Type B pancreatic cell (in vitro differentiated cells): Measurements from ENCODE around the gene PMP22. TPM values are rescaled to one million over a fixed set of nuclear protein-coding genes. Genes with fewer than 3 reads are reported as not detected.

Source experiments
- DNase-seq: peaks from one replicate; pipeline ENCODE4 v3.0.0; 2021; ENCODE audit warnings: mixed read lengths; ENCODE audit not compliant: unreplicated experiment; ENCODE audit errors: extremely low spot score
- H3K27ac Mint-ChIP-seq: 2 replicates; pipeline ENCODE4 v1.8.0; 2021; ENCODE audit warnings: mild to moderate bottlenecking, mixed read lengths
- H3K27me3 Mint-ChIP-seq: 2 replicates; pipeline ENCODE4 v1.8.0; 2021; ENCODE audit warnings: mixed read lengths
- H3K36me3 Mint-ChIP-seq: 2 replicates; pipeline ENCODE4 v1.8.0; 2021; ENCODE audit warnings: mixed read lengths
- H3K4me1 Mint-ChIP-seq: one replicate; pipeline ENCODE4 v1.8.0; 2021; ENCODE audit warnings: mixed read lengths; ENCODE audit not compliant: unreplicated experiment
- H3K4me3 Mint-ChIP-seq: 2 replicates; pipeline ENCODE4 v1.8.0; 2021; ENCODE audit warnings: mild to moderate bottlenecking, mixed read lengths
- H3K9me3 Mint-ChIP-seq: 2 replicates; pipeline ENCODE4 v1.8.0; 2021; ENCODE audit warnings: mixed read lengths
- total RNA-seq: library from RNA; stranded (reverse); gene quantifications from 2 replicates; pipeline ENCODE4 v1.2.1, GENCODE V29; 2021; ENCODE audit warnings: low replicate concordance
- TF ChIP-seq, protein P1 (sequence below): fragments of 200-600 bp; sonication (generic); conservative IDR thresholded peaks from 2 replicates; pipeline ENCODE4 v1.5.0; 2021; ENCODE audit warnings: antibody characterized with exemption, mild to moderate bottlenecking

Gene PMP22
- total RNA-seq, 1 donor from 2014 or later, result 16.2 TPM

DNA sequence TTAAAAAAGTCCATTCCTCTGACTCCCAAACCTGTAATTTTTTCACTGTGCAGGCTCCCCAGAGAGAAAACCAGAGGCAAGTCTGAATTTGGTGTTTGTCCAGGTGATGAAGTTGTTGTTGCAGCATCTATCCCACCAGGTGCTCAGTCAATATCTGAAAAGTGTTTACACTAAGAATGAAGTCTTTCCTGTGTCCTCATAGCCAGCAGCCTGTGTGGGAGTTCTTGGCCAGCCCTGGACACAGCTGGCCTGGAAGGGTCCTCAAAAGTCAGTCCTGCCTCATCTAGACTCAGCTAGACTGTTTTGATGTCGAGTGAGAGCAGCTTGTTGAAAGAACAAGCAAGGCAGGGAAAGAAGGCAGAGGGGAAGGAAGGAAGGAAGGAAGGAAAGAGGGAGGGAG is 3.3 kb upstream of the PMP22 start:
- no peaks in the 10 kb centered on the region for H3K9me3 Mint-ChIP-seq
- no peak overlapping the region for H3K4me3 Mint-ChIP-seq
- DNase-seq, result no peak
- peaks cover 69% of the 10 kb centered on the region for H3K27me3 Mint-ChIP-seq
- no peaks in the 10 kb centered on the region for H3K36me3 Mint-ChIP-seq
- H3K27ac Mint-ChIP-seq, result no peak overlapping the region
- TF ChIP-seq, protein P1, sequence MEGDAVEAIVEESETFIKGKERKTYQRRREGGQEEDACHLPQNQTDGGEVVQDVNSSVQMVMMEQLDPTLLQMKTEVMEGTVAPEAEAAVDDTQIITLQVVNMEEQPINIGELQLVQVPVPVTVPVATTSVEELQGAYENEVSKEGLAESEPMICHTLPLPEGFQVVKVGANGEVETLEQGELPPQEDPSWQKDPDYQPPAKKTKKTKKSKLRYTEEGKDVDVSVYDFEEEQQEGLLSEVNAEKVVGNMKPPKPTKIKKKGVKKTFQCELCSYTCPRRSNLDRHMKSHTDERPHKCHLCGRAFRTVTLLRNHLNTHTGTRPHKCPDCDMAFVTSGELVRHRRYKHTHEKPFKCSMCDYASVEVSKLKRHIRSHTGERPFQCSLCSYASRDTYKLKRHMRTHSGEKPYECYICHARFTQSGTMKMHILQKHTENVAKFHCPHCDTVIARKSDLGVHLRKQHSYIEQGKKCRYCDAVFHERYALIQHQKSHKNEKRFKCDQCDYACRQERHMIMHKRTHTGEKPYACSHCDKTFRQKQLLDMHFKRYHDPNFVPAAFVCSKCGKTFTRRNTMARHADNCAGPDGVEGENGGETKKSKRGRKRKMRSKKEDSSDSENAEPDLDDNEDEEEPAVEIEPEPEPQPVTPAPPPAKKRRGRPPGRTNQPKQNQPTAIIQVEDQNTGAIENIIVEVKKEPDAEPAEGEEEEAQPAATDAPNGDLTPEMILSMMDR, result no peak
- peaks cover 9% of the 10 kb centered on the region for H3K4me1 Mint-ChIP-seq

DNA sequence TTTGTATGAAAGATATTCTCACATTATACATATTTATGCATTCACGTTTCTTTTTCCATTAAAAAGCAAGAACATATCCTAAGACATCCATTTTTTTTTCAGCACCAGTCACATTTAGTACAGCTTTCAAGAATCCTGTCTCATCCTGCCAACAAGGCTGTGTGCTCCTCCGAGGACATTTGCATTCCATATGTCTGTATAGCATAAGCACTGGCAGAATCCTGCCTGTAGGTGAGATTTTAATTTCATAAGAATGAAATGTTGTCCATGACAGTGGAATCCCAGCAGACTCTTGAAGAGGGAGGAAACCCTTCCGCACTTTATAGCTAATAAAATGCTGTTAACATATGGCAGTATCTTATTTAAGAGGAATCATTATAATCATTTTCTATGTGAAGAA is 2.9 kb upstream of the PMP22 start:
- Mint-ChIP-seq H3K4me1 (peaks cover 9% of the 10 kb centered on the region), H3K27me3 (peaks cover 74% of the 10 kb centered on the region), H3K27ac (no peak overlapping the region), H3K9me3 (no peaks in the 10 kb centered on the region), H3K4me3 (no peak overlapping the region), H3K36me3 (no peaks in the 10 kb centered on the region)
- TF ChIP-seq, protein P1, result peak; percentile 19
- no peak for DNase-seq

DNA sequence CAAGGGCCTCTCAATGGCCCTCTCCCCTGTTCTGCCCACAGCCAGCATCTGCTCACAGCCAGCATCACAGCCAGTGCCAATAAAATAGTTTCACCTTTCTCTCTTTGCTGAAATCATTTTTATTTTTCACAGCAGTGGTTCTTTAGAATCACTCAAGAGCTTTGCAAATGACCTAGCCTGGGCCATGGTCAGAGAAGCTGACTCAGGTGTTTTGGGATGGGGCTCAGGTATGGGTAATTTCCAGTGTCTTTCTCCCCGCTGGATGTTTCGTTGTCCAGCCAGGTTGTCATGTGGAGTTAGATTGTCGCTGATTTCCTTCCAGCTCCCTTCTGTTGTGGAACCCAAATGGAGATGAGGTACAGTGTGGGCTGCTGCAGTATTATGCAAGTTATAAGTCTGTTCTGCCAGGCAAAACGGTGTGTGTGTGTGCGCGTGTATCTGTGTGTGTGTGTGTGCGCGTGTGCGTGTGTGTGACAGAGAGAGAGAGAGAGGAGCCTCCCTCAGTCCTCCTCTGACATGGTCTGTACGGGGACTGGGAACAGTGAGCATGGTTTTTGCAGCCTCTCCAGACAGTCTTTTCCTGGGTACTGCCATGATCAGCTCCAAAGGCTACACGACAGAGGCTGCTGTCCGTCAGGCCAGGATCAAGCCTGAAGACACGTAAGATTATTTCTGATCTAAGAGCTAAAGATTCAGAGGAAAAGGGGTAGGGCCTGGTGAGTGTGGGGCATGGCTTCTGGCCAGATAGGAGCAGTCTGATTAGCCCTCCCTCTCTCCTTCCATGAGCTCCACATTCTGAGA is 1.4 kb upstream of the PMP22 start:
- Mint-ChIP-seq H3K27ac (no peak overlapping the region), H3K27me3 (peaks cover 87% of the 10 kb centered on the region), H3K4me1 (peaks cover 9% of the 10 kb centered on the region), H3K36me3 (no peaks in the 10 kb centered on the region), H3K4me3 (no peak overlapping the region), H3K9me3 (no peaks in the 10 kb centered on the region)
- DNase-seq, result no peak
- TF ChIP-seq, protein P1, result no peak

DNA sequence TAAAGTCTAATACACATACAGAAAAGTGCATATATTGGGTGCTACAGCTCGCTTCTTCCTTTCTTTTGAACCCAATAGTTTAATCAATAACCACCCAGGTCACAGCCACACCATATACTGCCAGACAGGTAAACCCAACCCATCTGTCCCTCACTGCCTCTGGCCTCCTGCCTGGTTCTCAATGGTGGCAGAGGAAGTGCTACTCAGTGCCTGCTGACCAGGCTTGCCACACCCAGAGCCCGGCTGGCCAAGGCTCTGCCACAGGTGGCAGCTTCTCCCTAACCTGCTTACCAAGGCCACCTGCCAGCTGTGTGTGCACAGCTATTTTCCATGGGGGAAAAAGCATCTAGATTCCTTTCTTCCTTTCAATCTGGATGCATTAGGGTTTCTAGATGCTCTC is 584 bp downstream of the PMP22 start:
- peaks cover 96% of the 10 kb centered on the region for H3K27me3 Mint-ChIP-seq
- no peaks in the 10 kb centered on the region for H3K9me3 Mint-ChIP-seq

DNA sequence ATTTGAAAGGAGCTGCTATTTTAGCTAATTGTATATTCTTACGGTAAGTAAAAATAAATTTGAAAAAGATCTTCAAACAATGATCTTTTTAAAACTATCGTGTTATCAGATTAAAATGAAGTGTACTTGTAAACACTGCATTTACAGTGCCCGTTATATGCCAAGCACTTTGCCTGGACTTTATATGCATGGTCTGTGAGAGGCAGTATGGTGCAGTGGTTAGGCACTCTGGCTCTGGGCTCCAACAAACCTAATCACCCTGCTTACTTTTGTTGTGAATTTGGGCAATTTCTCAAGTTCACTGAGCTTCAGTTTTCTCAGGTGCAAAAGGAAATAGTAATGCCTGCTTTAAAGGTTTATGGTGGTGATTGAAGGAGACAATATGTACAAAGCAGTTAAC is 1.4 kb downstream of the PMP22 start:
- no peak overlapping the region for H3K4me3 Mint-ChIP-seq
- peaks cover 96% of the 10 kb centered on the region for H3K27me3 Mint-ChIP-seq
- no peak for DNase-seq
- H3K4me1 Mint-ChIP-seq, result peaks cover 7% of the 10 kb centered on the region
- TF ChIP-seq, protein P1, result no peak
- H3K36me3 Mint-ChIP-seq, result no peaks in the 10 kb centered on the region
- H3K27ac Mint-ChIP-seq, result no peak overlapping the region
- H3K9me3 Mint-ChIP-seq, result no peaks in the 10 kb centered on the region

More for the DNA sequence above, 584 bp downstream of the PMP22 start:
- peaks cover 9% of the 10 kb centered on the region for H3K4me1 Mint-ChIP-seq
- H3K27ac Mint-ChIP-seq, result no peak overlapping the region
- H3K4me3 Mint-ChIP-seq, result peak overlapping the region; percentile 27
- DNase-seq, result no peak
- TF ChIP-seq, protein P1, result no peak
- no peaks in the 10 kb centered on the region for H3K36me3 Mint-ChIP-seq
